Muscle of arm (tissue), 14 donors: Measurements from ENCODE around the gene SCN4A. TPM values are rescaled to one million over a fixed set of nuclear protein-coding genes. Genes with fewer than 3 reads are reported as not detected.
"Not testable (repeated sequence)": the region's sequence is repeated elsewhere in the genome, so short reads cannot be mapped to it uniquely, and the experiment has no call there.

Experiments
- DNase-seq: peaks from one replicate; pipeline ENCODE4 v3.0.0-alpha.2; 2013
- long read RNA-seq, 11 donors: transcript quantifications; one replicate each; lab custom pipeline, GENCODE V29; 2026
- polyA plus RNA-seq, 12 donors: library from polyadenylated mRNA; unstranded; fragments of 120-200 nt; gene quantifications; one replicate each; pipeline ENCODE4 v1.2.1, GENCODE V29; 2013; ENCODE audit not compliant: insufficient read length in 12 of 12

SCN4A gene
- polyA plus RNA-seq, result 10 to 100 TPM in 11 of 12 donors, not detected in 1; 13.9 to 53.0 (median 39.3) TPM
- long read RNA-seq, donor 1, result 0 reads
- long read RNA-seq, donor 2, result 0 reads
- long read RNA-seq, donor 3, result 0 reads
- long read RNA-seq, donor 4, result 0 reads
- long read RNA-seq, donor 5, result 0 reads
- long read RNA-seq, donor 6, result 0 reads
- long read RNA-seq, donor 7, result 0 reads
- long read RNA-seq, donor 8, result 0 reads
- long read RNA-seq, donor 9, result 0 reads
- long read RNA-seq, donor 10, result 0 reads
- long read RNA-seq, donor 11, result 0 reads

- no peak for DNase-seq
Observed at GRCh38 chr17:63972796-63973195, at the start of gene SCN4A. Gene SCN4A, minus strand, starts transcription at chr17:63972918. Its CDS starts 77 bp downstream, at chr17:63972841.

- no peak for DNase-seq
Observed at GRCh38 chr17:64020056-64020766, 47.5 kb upstream of the SCN4A start, which contains the start of gene ICAM2. Gene ICAM2, minus strand, starts transcription at chr17:64020633. Its CDS starts 13,942 bp downstream, at chr17:64006691.

GRCh38 chr17:64019551-64019961, 46.8 kb upstream of the SCN4A start:
- DNase-seq, result not testable (repeated sequence)

- DNase-seq, result no peak
Observed at GRCh38 chr17:64017381-64017980, 44.8 kb upstream of the SCN4A start.

- DNase-seq, result no peak
Observed at GRCh38 chr17:64016974-64017373, 44.3 kb upstream of the SCN4A start.

- no peak for DNase-seq
Observed at GRCh38 chr17:64016231-64016784, 43.6 kb upstream of the SCN4A start.

- no peak for DNase-seq
Observed at GRCh38 chr17:64015447-64015846, 42.7 kb upstream of the SCN4A start.

GRCh38 chr17:64009571-64010402, 37.1 kb upstream of the SCN4A start:
- no peak for DNase-seq

- no peak for DNase-seq
Observed at GRCh38 chr17:64008830-64009229, 36.1 kb upstream of the SCN4A start.

GRCh38 chr17:64008346-64008745, 35.6 kb upstream of the SCN4A start:
- DNase-seq, result no peak

- DNase-seq, result no peak
Observed at GRCh38 chr17:64007838-64008282, 35.1 kb upstream of the SCN4A start.

GRCh38 chr17:64007089-64007837, 34.5 kb upstream of the SCN4A start:
- DNase-seq, result not testable (repeated sequence)

GRCh38 chr17:64006361-64007088, 33.8 kb upstream of the SCN4A start:
- no peak for DNase-seq

- no peak for DNase-seq
Observed at GRCh38 chr17:64005734-64006167, 33.0 kb upstream of the SCN4A start.

GRCh38 chr17:64004903-64005733, 32.4 kb upstream of the SCN4A start:
- DNase-seq, result no peak

GRCh38 chr17:64004218-64004770, 31.6 kb upstream of the SCN4A start:
- no peak for DNase-seq

- DNase-seq, result no peak
Observed at GRCh38 chr17:64003526-64004121, 30.9 kb upstream of the SCN4A start.
